SK-N-SH (cell line): ENCODE data around the gene VWA3B. TPM values are rescaled to one million over a fixed set of nuclear protein-coding genes. Genes with fewer than 3 reads are reported as not detected.
"Not testable (repeated sequence)": the region's sequence is repeated elsewhere in the genome, so short reads cannot be mapped to it uniquely, and the experiment has no call there.

ENCODE experiments used
- CTCF ChIA-PET: fragments of 300-600, 350-600 bp; formaldehyde crosslinking; extraction: SDS; loops from one replicate; lab custom pipeline; 2021; lab: Yijun Ruan, JAX
- POLR2A ChIA-PET: fragments of 350-600 bp; sonication (Branson Sonifier 250); formaldehyde crosslinking; extraction: SDS; loops from one replicate; lab custom pipeline; 2020; ENCODE audit warnings: antibody characterized with exemption, inconsistent platforms; lab: Yijun Ruan, JAX
- DNase-seq: peaks from one replicate; pipeline ENCODE4 v3.0.0; 2012
- H2AFZ ChIP-seq: fragments of 200-600 bp; sonication (generic); 2 replicates; pipeline ENCODE4 v1.8.1; 2016; ENCODE audit warnings: antibody characterized with exemption, mild to moderate bottlenecking, low read depth
- H3F3A ChIP-seq: fragments of 200-600 bp; sonication (generic); replicated peaks from 2 replicates; pipeline ENCODE3; 2016; ENCODE audit warnings: antibody characterized with exemption, mild to moderate bottlenecking; ENCODE audit not compliant: insufficient read depth
- H3K27ac ChIP-seq, 2 experiments: fragments of 200-500 bp in 1 of 2; fragments of 200-600 bp in 1 of 2; sonication (Bioruptor generic) in 1 of 2; sonication (generic), shearing (Covaris generic) in 1 of 2; 2 replicates each; pipeline versions ENCODE4 v1.5.1 to v1.6.1; 2014 to 2016; ENCODE audit warnings: low read depth in 2 of 2, inconsistent platforms in 1 of 2, low read length in 1 of 2, mild to moderate bottlenecking in 1 of 2, mixed read lengths in 1 of 2
- H3K27me3 ChIP-seq: fragments of 200-600 bp; sonication (generic), shearing (Covaris generic); 2 replicates; pipeline ENCODE4 v1.6.1; 2016; ENCODE audit warnings: mixed run types; ENCODE audit not compliant: insufficient read depth
- H3K36me3 ChIP-seq, 2 experiments: fragments of 200-500 bp in 1 of 2; fragments of 200-600 bp in 1 of 2; sonication (Bioruptor generic) in 1 of 2; sonication (generic) in 1 of 2; replicated peaks in 1 of 2; 2 replicates each; pipeline versions ENCODE3 to v1.5.1; 2014 to 2016; ENCODE audit warnings: low read length in 1 of 2, mild to moderate bottlenecking in 1 of 2; ENCODE audit not compliant: insufficient read depth in 2 of 2, control insufficient read depth in 1 of 2
- H3K4me1 ChIP-seq, 2 experiments: fragments of 200-500 bp in 1 of 2; fragments of 200-600 bp in 1 of 2; sonication (Bioruptor generic) in 1 of 2; sonication (generic), shearing (Covaris generic) in 1 of 2; 2 replicates each; pipeline versions ENCODE4 v1.5.1 to v1.6.1; 2014 to 2016; ENCODE audit warnings: low read depth in 1 of 2, low read length in 1 of 2, mixed run types in 1 of 2; ENCODE audit not compliant: insufficient read depth in 2 of 2, control insufficient read depth in 1 of 2
- H3K4me2 ChIP-seq: fragments of 200-600 bp; sonication (generic), shearing (Covaris generic); 2 replicates; pipeline ENCODE4 v1.6.1; 2017; ENCODE audit warnings: mixed run types
- H3K4me3 ChIP-seq, 2 experiments: fragments of 200-500 bp in 1 of 2; fragments of 200-600 bp in 1 of 2; sonication (Bioruptor generic) in 1 of 2; sonication (generic), shearing (Covaris generic) in 1 of 2; 2 replicates each; pipeline versions ENCODE4 v1.5.1 to v1.8.1; 2014 to 2016; ENCODE audit warnings: low read depth in 2 of 2, inconsistent platforms in 1 of 2, low read length in 1 of 2, mild to moderate bottlenecking in 1 of 2, mixed read lengths in 1 of 2, moderate library complexity in 1 of 2
- H3K79me2 ChIP-seq: fragments of 200-600 bp; sonication (generic); 2 replicates; pipeline ENCODE4 v1.8.1; 2017; ENCODE audit warnings: mild to moderate bottlenecking; ENCODE audit not compliant: insufficient read depth
- H3K9ac ChIP-seq: fragments of 200-600 bp; sonication (generic); 2 replicates; pipeline ENCODE4 v1.6.1; 2017; ENCODE audit warnings: mixed run types
- H3K9me2 ChIP-seq: fragments of 200-600 bp; sonication (generic); 2 replicates; pipeline ENCODE4 v1.6.1; 2017; ENCODE audit warnings: mixed run types
- H3K9me3 ChIP-seq: fragments of 200-600 bp; sonication (generic); 2 replicates; pipeline ENCODE4 v1.6.1; 2017; ENCODE audit warnings: mixed run types, mild to moderate bottlenecking, moderate library complexity
- H4K20me1 ChIP-seq: fragments of 200-600 bp; sonication (generic); 2 replicates; pipeline ENCODE4 v1.6.1; 2017; ENCODE audit warnings: mild to moderate bottlenecking, mixed run types; ENCODE audit not compliant: insufficient read depth
- CTCF ChIP-seq: fragments of 200-600 bp; sonication (generic); IDR thresholded peaks from 2 replicates; pipeline ENCODE4 v1.6.1; 2017; ENCODE audit warnings: antibody characterized with exemption, mild to moderate bottlenecking, moderate library complexity
- ELF1 ChIP-seq: IDR thresholded peaks from 2 replicates; pipeline ENCODE4 v1.4.0; 2012
- EZH2phosphoT487 ChIP-seq: fragments of 200-600 bp; sonication (generic); IDR thresholded peaks from 2 replicates; pipeline ENCODE4 v1.6.1; 2017; ENCODE audit warnings: low read depth, mixed run types, mild to moderate bottlenecking, antibody characterized with exemption, moderate library complexity, borderline replicate concordance
- FOSL2 ChIP-seq: IDR thresholded peaks from 2 replicates; pipeline ENCODE4 v1.4.0; 2012; ENCODE audit warnings: low read depth, mild to moderate bottlenecking, moderate library complexity, borderline replicate concordance
- MAX ChIP-seq: IDR thresholded peaks from 2 replicates; pipeline ENCODE4 v1.4.0; 2012; ENCODE audit warnings: low read depth
- MEF2A ChIP-seq: IDR thresholded peaks from 2 replicates; pipeline ENCODE4 v1.4.0; 2012; ENCODE audit warnings: low read depth, borderline replicate concordance
- MXI1 ChIP-seq: IDR thresholded peaks from 2 replicates; pipeline ENCODE4 v1.6.1; 2012; ENCODE audit warnings: mild to moderate bottlenecking, low read depth, low read length, improper control_type of control experiment
- POLR2AphosphoS5 ChIP-seq: IDR thresholded peaks from 2 replicates; pipeline ENCODE4 v1.6.1; 2012; ENCODE audit warnings: low read depth, low read length
- REST ChIP-seq: IDR thresholded peaks from 2 replicates; pipeline ENCODE4 v1.6.1; 2012; ENCODE audit warnings: mild to moderate bottlenecking, low read depth, low read length, moderate library complexity
- RXRA ChIP-seq: IDR thresholded peaks from 2 replicates; pipeline ENCODE4 v1.4.0; 2012; ENCODE audit warnings: low read depth, mild to moderate bottlenecking, borderline replicate concordance
- TCF12 ChIP-seq: IDR thresholded peaks from 2 replicates; pipeline ENCODE4 v1.4.0; 2012
- YY1 ChIP-seq: IDR thresholded peaks from 2 replicates; pipeline ENCODE4 v1.4.0; 2012; ENCODE audit warnings: low read depth, mild to moderate bottlenecking
- ZBTB33 ChIP-seq: IDR thresholded peaks from 2 replicates; pipeline ENCODE4 v1.4.0; 2012; ENCODE audit warnings: low read depth, borderline replicate concordance
- WGBS: methylation state at CpG from one replicate; pipeline ENCODE4 v1.1.6; 2017; ENCODE audit warnings: low lambda C conversion rate; 5-methylcytosine and 5-hydroxymethylcytosine counted together
- polyA plus RNA-seq, 3 experiments: library from polyadenylated mRNA; depleted of rRNA; stranded (reverse); fragments of >200 nt; gene quantifications; 2 replicates each; pipeline ENCODE4 v1.2.3, GENCODE V29; 2012
- TF ChIP-seq, protein P1 (sequence below): fragments of 150-350 bp; IDR thresholded peaks from 2 replicates; pipeline ENCODE4 v1.6.1; 2017; ENCODE audit warnings: antibody characterized with exemption, low read length, low read depth, borderline replicate concordance

VWA3B gene
- polyA plus RNA-seq, 1 of the 3 experiments (the other 2 are of a cell fraction), result not detected

GRCh38 chr2:98093611-98094010 lies 6.6 kb downstream of the VWA3B start (continued):
- no peak for TF ChIP-seq CTCF

DNA sequence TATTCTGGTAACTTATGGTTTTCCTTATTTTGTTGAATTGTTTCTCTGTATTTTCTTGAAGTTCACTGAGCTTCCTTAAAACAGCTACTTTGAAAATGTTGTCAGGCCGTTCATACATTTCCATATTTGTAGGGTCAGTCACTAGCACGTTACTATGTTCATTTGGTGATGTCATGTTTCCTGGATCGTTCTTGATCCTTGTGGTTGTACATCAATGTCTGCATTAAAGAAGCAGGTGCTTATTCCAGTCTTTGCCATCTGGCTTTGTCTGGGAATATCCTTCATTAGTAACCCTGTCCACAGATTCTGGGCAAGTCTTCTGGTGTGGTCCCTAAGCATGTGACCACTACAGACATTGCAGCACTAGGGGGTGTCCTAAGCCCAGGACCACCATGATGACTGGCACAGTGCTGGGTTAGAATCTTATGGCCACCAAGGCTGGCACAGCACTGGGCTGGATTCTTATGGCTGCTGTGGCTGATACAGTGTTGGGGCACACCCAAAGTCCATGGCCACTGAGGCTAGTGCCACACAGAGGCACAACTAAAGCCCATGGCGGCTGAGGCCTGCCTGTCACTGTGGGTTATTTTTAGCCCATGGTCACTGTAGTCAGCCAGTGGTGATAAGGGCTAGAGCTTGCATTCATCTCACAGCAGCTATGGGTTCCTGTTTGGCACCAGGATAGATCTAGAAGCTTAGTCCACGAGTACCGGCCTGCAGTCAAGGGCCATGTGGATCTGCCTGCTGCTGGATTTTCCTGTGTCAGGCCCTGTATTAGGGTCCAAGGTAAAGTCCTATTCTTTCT lies 13.2 kb downstream of the VWA3B start:
- H3K9ac ChIP-seq, result no peak overlapping the region
- H3K27me3 ChIP-seq, result no peaks in the 10 kb centered on the region
- 28% methylated on average over 4 of the region's 6 CpGs for WGBS
- no peak overlapping the region for H3K4me2 ChIP-seq
- no peak overlapping the region for H3K4me3 ChIP-seq
- H2AFZ ChIP-seq, result no peak overlapping the region
- H3K9me2 ChIP-seq, result no peaks in the 10 kb centered on the region
- no peaks in the 10 kb centered on the region for H4K20me1 ChIP-seq
- no peaks in the 10 kb centered on the region for H3K4me1 ChIP-seq
- no peak overlapping the region for H3K27ac ChIP-seq
- peaks cover 3% of the 10 kb centered on the region; the same call in 1 of the 2 replicates for H3K9me3 ChIP-seq
- no peak for DNase-seq
- H3K79me2 ChIP-seq, result no peaks in the 10 kb centered on the region
- ChIA-PET CTCF (interaction anchor here (0.7 to 1.8 kb wide), 3 partner anchors 12 to 211 kb away, joined by 3 to 5 read pairs (median 3); partner anchors contain the start of gene VWA3B), POLR2A (no interaction called here)
- H3K36me3 ChIP-seq, result no peaks in the 10 kb centered on the region
- TF ChIP-seq RXRA (no peak), CTCF (no peak), REST (no peak), MEF2A (no peak), MAX (no peak), YY1 (no peak), POLR2AphosphoS5 (no peak), MXI1 (no peak), TCF12 (no peak), ZBTB33 (no peak), EZH2phosphoT487 (no peak), ELF1 (no peak), FOSL2 (no peak)
- TF ChIP-seq, protein P1, sequence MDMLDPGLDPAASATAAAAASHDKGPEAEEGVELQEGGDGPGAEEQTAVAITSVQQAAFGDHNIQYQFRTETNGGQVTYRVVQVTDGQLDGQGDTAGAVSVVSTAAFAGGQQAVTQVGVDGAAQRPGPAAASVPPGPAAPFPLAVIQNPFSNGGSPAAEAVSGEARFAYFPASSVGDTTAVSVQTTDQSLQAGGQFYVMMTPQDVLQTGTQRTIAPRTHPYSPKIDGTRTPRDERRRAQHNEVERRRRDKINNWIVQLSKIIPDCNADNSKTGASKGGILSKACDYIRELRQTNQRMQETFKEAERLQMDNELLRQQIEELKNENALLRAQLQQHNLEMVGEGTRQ, result no peak
- no peaks in the 10 kb centered on the region for H3F3A ChIP-seq

GRCh38 chr2:98102315-98102714 lies 15.3 kb downstream of the VWA3B start:
- WGBS, result 70% methylated on average over 17 of the region's 17 CpGs

More at GRCh38 chr2:98102315-98102714, 15.3 kb downstream of the VWA3B start:
- H3K36me3 ChIP-seq, H3K27me3 ChIP-seq, H3K27ac ChIP-seq, H2AFZ ChIP-seq, H3K4me3 ChIP-seq, POLR2A ChIA-PET, H3F3A ChIP-seq, H3K9me2 ChIP-seq, H3K9me3 ChIP-seq, DNase-seq, H3K4me1 ChIP-seq, H3K79me2 ChIP-seq, H4K20me1 ChIP-seq, H3K4me2 ChIP-seq, H3K9ac ChIP-seq, CTCF ChIA-PET: not testable (repeated sequence)
